ENCODE data around the gene BAZ2B. TPM values are rescaled to one million over a fixed set of nuclear protein-coding genes. Genes with fewer than 3 reads are reported as not detected.

BAZ2B gene
- total RNA-seq, 1 experiment from 2014 or later, result 33.0 TPM

DNA sequence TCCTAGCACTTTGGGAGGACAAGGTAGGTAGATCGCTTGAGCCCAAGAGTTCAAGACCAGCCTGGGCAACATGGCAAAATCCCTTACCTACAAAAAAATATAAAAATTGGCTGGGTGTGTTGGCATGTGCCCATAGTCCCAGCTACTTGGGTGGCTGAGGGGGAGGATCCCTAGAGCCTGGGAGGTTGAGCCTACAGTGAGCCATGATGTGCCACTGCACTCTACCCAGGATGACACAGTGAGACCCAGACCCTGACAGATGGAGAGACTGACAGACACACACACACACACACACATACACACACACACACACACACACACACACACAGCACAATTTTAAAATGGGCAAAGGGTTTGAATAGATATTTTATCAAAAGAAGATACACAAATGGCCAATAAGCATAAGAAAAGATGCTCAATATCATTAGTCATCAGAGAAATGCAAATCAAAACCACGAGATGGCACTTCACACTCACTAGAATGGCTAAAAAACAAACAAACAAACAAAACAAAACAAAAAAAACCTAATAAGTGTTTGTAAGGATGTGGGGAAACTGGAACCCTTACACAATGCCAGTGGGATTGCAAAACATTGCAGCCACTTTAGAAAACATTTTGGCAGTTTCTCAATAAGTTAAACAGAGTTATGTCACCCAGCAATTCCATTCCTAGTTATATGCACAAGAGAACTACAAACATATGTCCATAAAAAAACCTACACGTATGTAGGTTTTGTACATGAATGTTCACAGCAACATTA, 42.3 kb downstream of the BAZ2B start:
- H3K27me3 Mint-ChIP-seq (ENCODE audit: low read depth), result no peaks in the 10 kb centered on the region
- no peak overlapping the region for H3K4me3 Mint-ChIP-seq
- CTCF ChIA-PET, result no interaction called here
- H3K36me3 Mint-ChIP-seq, result peaks cover 28% of the 10 kb centered on the region
- TF ChIP-seq MXD4 (CRISPR knock-in tag; IDR thresholded peaks at IDR 0.05; ENCODE audit: borderline replicate concordance), result no peak
- TF ChIP-seq, protein P1, sequence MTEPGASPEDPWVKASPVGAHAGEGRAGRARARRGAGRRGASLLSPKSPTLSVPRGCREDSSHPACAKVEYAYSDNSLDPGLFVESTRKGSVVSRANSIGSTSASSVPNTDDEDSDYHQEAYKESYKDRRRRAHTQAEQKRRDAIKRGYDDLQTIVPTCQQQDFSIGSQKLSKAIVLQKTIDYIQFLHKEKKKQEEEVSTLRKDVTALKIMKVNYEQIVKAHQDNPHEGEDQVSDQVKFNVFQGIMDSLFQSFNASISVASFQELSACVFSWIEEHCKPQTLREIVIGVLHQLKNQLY (CRISPR knock-in tag; IDR thresholded peaks at IDR 0.05), result no peak
- no peak overlapping the region for H3K27ac Mint-ChIP-seq
- POLR2A ChIA-PET, result no interaction called here
- ATAC-seq (no peak), DNase-seq (ENCODE audit: low spot score) (no peak)
- peaks cover 28% of the 10 kb centered on the region for H3K9me3 Mint-ChIP-seq
- peaks cover 19% of the 10 kb centered on the region for H3K4me1 Mint-ChIP-seq

DNA sequence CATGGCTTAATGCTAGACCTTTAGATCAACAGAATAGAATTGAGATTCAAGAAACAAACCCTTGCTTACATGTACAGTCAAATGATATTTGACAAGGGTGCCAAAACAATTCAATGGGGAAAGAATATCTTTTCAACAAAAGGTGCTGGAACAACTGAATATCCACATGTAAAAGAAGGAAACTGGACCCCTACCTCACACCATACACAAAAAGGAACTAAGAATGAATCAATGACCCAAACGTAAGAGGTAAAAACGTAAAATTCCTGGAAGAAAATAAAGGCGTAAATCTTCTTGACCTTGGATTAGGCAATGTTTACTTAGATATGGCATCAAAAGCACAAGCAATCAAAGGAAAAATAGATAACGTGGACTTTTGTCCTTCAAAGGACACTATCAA, 43.1 kb downstream of the BAZ2B start:
- ATAC-seq (no peak), DNase-seq (ENCODE audit: low spot score) (no peak)
- H3K4me3 Mint-ChIP-seq, result no peak overlapping the region
- TF ChIP-seq HMGA2 (CRISPR knock-in tag; IDR thresholded peaks at IDR 0.05) (no peak), NFATC4 (CRISPR knock-in tag; IDR thresholded peaks at IDR 0.05) (no peak), GABPB1 (CRISPR knock-in tag; IDR thresholded peaks at IDR 0.05) (no peak), OVOL2 (CRISPR knock-in tag; IDR thresholded peaks at IDR 0.05; ENCODE audit: borderline replicate concordance) (no peak), NFYB (CRISPR knock-in tag; conservative IDR thresholded peaks at IDR 0.05; ENCODE audit: low read depth) (no peak), ETV6 (CRISPR knock-in tag; IDR thresholded peaks at IDR 0.05) (no peak)
- TF ChIP-seq, protein P2, sequence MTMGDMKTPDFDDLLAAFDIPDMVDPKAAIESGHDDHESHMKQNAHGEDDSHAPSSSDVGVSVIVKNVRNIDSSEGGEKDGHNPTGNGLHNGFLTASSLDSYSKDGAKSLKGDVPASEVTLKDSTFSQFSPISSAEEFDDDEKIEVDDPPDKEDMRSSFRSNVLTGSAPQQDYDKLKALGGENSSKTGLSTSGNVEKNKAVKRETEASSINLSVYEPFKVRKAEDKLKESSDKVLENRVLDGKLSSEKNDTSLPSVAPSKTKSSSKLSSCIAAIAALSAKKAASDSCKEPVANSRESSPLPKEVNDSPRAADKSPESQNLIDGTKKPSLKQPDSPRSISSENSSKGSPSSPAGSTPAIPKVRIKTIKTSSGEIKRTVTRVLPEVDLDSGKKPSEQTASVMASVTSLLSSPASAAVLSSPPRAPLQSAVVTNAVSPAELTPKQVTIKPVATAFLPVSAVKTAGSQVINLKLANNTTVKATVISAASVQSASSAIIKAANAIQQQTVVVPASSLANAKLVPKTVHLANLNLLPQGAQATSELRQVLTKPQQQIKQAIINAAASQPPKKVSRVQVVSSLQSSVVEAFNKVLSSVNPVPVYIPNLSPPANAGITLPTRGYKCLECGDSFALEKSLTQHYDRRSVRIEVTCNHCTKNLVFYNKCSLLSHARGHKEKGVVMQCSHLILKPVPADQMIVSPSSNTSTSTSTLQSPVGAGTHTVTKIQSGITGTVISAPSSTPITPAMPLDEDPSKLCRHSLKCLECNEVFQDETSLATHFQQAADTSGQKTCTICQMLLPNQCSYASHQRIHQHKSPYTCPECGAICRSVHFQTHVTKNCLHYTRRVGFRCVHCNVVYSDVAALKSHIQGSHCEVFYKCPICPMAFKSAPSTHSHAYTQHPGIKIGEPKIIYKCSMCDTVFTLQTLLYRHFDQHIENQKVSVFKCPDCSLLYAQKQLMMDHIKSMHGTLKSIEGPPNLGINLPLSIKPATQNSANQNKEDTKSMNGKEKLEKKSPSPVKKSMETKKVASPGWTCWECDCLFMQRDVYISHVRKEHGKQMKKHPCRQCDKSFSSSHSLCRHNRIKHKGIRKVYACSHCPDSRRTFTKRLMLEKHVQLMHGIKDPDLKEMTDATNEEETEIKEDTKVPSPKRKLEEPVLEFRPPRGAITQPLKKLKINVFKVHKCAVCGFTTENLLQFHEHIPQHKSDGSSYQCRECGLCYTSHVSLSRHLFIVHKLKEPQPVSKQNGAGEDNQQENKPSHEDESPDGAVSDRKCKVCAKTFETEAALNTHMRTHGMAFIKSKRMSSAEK (CRISPR knock-in tag; IDR thresholded peaks at IDR 0.05; ENCODE audit: borderline replicate concordance), result no peak
- TF ChIP-seq, protein P3, sequence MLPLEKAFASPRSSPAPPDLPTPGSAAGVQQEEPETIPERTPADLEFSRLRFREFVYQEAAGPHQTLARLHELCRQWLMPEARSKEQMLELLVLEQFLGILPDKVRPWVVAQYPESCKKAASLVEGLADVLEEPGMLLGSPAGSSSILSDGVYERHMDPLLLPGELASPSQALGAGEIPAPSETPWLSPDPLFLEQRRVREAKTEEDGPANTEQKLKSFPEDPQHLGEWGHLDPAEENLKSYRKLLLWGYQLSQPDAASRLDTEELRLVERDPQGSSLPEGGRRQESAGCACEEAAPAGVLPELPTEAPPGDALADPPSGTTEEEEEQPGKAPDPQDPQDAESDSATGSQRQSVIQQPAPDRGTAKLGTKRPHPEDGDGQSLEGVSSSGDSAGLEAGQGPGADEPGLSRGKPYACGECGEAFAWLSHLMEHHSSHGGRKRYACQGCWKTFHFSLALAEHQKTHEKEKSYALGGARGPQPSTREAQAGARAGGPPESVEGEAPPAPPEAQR (CRISPR knock-in tag; IDR thresholded peaks at IDR 0.05), result no peak
- peaks cover 28% of the 10 kb centered on the region for H3K36me3 Mint-ChIP-seq
- no peaks in the 10 kb centered on the region for H3K27me3 Mint-ChIP-seq (ENCODE audit: low read depth)
- peaks cover 12% of the 10 kb centered on the region for H3K4me1 Mint-ChIP-seq
- CTCF ChIA-PET, result no interaction called here
- H3K27ac Mint-ChIP-seq, result no peak overlapping the region
- POLR2A ChIA-PET, result no interaction called here
- peaks cover 28% of the 10 kb centered on the region for H3K9me3 Mint-ChIP-seq

DNA sequence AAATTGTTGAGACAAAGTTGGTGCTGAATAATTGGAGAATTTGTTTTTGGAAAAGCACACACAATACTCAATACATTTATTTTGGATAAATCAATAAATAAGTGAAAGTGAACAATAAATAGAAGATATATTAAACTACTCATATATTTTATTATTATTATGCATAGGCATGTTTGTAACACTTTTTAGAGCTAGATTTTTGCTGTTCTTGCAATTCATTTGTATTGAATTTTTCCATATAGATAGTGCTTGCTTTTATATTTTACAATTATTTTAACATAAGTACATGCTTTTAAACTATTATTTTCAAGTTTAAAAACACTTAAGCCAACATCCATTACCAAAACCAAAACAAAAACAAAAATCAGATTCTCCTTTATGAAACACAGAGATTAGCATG, 43.9 kb downstream of the BAZ2B start:
- no peak for DNase-seq (ENCODE audit: low spot score)
- H3K4me3 Mint-ChIP-seq, result no peak overlapping the region
- ChIA-PET POLR2A (no interaction called here), CTCF (no interaction called here)
- H3K36me3 Mint-ChIP-seq, result peaks cover 28% of the 10 kb centered on the region
- peaks cover 12% of the 10 kb centered on the region for H3K4me1 Mint-ChIP-seq
- no peak for ATAC-seq
- H3K27me3 Mint-ChIP-seq (ENCODE audit: low read depth), result no peaks in the 10 kb centered on the region
- peaks cover 28% of the 10 kb centered on the region for H3K9me3 Mint-ChIP-seq
- H3K27ac Mint-ChIP-seq, result no peak overlapping the region
- TF ChIP-seq GTF2I (CRISPR knock-in tag; conservative IDR thresholded peaks at IDR 0.05), result no peak
- no peak for TF ChIP-seq RORB (CRISPR knock-in tag; IDR thresholded peaks at IDR 0.05)
- no peak for TF ChIP-seq ATF1 (CRISPR knock-in tag; IDR thresholded peaks at IDR 0.05)
- TF ChIP-seq, protein P4, sequence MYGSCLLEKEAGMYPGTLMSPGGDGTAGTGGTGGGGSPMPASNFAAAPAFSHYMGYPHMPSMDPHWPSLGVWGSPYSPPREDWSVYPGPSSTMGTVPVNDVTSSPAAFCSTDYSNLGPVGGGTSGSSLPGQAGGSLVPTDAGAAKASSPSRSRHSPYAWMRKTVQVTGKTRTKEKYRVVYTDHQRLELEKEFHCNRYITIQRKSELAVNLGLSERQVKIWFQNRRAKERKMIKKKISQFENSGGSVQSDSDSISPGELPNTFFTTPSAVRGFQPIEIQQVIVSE (CRISPR knock-in tag; IDR thresholded peaks at IDR 0.05; ENCODE audit: borderline replicate concordance), result no peak
- no peak for TF ChIP-seq SMAD4 (CRISPR knock-in tag; IDR thresholded peaks at IDR 0.05)
- TF ChIP-seq, protein P5, sequence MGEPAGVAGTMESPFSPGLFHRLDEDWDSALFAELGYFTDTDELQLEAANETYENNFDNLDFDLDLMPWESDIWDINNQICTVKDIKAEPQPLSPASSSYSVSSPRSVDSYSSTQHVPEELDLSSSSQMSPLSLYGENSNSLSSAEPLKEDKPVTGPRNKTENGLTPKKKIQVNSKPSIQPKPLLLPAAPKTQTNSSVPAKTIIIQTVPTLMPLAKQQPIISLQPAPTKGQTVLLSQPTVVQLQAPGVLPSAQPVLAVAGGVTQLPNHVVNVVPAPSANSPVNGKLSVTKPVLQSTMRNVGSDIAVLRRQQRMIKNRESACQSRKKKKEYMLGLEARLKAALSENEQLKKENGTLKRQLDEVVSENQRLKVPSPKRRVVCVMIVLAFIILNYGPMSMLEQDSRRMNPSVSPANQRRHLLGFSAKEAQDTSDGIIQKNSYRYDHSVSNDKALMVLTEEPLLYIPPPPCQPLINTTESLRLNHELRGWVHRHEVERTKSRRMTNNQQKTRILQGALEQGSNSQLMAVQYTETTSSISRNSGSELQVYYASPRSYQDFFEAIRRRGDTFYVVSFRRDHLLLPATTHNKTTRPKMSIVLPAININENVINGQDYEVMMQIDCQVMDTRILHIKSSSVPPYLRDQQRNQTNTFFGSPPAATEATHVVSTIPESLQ (CRISPR knock-in tag; IDR thresholded peaks at IDR 0.05), result no peak
- TF ChIP-seq, protein P6, sequence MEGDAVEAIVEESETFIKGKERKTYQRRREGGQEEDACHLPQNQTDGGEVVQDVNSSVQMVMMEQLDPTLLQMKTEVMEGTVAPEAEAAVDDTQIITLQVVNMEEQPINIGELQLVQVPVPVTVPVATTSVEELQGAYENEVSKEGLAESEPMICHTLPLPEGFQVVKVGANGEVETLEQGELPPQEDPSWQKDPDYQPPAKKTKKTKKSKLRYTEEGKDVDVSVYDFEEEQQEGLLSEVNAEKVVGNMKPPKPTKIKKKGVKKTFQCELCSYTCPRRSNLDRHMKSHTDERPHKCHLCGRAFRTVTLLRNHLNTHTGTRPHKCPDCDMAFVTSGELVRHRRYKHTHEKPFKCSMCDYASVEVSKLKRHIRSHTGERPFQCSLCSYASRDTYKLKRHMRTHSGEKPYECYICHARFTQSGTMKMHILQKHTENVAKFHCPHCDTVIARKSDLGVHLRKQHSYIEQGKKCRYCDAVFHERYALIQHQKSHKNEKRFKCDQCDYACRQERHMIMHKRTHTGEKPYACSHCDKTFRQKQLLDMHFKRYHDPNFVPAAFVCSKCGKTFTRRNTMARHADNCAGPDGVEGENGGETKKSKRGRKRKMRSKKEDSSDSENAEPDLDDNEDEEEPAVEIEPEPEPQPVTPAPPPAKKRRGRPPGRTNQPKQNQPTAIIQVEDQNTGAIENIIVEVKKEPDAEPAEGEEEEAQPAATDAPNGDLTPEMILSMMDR (IDR thresholded peaks at IDR 0.05), result no peak
- no peak for TF ChIP-seq NR3C1 (CRISPR knock-in tag; conservative IDR thresholded peaks at IDR 0.05; ENCODE audit: low read depth)
- no peak for TF ChIP-seq TEAD1 (CRISPR knock-in tag; IDR thresholded peaks at IDR 0.05)
- TF ChIP-seq MYBL2 (CRISPR knock-in tag; IDR thresholded peaks at IDR 0.05), result no peak

Data from WTC11 (cell line).